NK-92 (cell line): ENCODE data around the gene RANBP10.

Experiments used
- DNase-seq: peaks from one replicate; lab custom pipeline; 2025; ENCODE audit not compliant: unreplicated experiment; lab: John Stamatoyannopoulos, UW

The RANBP10 gene

DNA sequence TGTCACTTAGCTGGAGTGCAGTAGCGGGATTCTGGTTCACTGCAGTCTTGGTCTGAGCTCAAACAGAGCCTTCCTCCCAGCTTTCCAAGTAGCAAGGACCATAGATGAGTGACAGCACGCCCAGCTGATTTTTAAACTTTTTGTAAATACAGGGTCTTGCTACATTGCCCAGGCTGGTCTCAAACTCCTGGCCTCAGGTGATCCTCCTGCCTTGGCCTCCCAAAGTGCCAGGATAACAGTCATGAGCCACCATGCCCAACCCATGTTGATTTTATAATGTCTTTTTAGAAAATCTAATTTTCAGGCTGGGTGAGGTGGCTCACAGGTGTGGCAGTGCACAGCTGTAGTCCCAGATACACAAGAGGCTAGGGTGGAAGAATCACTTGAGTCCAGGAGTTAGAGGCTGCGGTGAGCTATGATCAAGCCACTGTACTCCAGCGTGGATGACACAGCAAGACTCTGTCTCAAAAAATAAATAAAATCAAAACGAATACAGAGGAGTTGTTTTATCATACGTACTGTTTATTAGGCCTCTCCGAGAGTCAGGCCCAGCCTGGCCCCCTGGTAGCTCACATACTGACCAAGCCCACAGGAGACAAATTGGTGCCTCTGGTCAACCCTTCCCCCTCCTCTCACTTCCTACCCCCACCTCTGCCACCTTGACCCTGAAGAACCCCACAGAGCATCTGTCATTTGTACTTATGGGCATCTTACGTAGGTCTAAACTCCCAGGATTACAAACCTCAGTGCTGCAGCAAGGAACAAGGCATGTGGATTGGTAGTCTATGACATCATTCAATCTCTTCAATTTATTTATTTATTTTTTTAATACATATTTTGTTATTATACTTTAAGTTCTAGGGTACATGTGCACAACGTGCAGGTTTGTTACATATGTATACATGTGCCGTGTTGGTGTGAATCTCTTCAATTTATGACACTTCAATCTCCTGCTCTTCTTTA, 126.1 kb downstream of the RANBP10 start:
- DNase-seq, result no peak

DNA sequence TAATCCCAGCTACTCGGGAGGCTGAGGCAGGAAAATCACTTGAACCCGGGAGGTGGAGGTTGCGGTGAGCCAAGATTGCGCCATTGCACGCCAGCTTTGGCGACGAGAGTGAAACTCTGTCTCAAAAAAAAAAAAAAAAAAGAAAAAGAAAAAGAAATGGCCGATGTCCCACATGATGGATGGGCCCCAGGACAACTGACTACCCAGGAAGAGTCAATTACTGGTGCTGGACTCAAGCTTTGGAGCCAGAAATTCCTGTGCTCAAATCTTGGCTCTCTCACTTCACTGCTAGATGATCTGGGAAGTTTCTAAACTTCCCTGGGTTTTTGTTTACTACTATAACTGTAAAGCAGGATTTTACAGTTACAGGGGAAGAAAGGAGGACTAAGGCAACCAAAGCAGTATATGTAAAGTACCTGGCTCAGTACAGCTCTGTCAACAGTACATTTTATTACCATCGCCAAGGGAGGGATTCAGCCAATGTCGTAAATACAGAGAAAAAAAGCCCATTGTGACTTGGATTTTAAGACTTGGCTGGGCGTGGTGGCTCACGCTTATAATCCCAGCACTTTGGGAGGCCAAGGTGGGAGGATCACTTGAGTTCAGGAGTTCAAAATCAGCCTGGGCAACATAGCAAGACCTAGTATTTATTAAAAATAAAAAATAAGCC, 127.9 kb downstream of the RANBP10 start:
- DNase-seq, result no peak

DNA sequence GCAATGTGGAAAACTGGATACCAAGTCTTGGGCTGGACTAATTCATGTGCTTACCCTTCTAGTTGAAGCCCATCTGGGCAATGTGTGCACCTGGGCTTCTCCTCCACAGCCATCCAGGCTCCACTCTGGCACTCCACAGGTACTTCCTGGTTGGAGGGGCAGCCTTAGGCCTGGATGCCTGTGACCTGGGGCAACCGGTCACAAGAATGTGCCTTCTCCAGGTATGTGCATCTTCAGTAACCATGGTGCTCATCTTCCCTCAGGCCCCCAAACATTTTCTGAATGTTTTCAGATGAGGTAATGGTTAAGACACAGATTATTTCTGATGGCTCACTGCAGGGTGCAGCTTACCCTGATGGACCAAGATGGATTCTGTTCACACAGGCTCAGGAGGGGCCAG, 128.6 kb downstream of the RANBP10 start:
- DNase-seq, result no peak

DNA sequence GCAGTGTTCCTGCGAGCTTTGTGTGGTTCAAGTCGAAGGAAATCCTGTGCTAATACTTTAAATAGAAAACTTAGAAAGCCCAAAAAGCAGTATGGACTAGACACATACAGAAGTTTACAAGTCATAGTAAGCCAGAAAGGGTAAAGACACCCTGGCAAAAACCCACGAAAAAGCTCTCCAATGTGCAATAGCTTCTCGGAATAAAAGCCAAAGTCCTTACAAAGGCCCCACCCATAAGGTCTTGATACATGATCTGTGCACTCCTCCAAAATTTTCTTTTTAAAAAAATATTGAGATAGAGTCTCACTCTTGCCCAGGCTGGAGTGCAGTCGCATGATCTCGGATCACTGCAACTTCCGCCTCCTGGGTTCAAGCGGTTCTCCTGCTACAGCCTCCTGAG, 129.4 kb downstream of the RANBP10 start:
- no peak for DNase-seq

DNA sequence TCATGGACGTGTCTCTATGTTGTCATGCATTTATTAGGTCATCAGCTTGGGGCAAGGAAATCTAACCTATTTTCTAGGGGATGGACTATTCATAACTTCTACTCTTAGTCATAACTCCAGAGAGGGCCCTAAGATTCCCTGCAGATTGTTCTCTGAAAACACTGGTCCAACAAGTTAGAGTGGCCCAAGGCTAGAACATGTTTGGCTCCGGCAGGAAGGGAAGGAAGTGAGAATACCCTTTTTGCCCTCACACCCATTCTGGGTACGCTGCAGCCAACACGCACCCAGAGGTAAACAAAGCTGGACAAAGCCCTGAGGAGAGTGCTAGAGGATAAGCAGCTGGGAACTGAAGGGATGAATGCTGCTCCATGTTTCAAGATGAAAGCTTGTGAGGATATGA, 129.8 kb downstream of the RANBP10 start:
- DNase-seq, result no peak

DNA sequence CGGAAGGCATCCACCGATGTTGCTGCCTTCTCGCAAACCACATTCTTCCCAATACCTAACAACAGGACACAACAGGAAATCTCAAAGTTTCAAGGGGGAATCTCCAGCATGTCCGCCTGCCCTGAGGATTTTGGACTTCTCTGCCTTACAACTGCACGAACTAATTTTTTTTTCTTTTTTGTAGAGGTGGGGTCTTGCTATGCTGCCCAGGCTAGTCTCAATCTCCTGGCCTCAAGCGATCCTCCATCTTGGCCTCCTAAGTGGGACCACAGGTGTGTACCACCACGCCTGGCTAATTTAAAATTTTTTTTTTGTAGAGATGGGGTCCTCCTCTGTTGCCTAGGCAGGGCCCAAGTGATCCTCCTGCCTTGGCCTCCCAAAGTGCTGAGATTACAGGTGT, 130.4 kb downstream of the RANBP10 start:
- DNase-seq, result no peak

DNA sequence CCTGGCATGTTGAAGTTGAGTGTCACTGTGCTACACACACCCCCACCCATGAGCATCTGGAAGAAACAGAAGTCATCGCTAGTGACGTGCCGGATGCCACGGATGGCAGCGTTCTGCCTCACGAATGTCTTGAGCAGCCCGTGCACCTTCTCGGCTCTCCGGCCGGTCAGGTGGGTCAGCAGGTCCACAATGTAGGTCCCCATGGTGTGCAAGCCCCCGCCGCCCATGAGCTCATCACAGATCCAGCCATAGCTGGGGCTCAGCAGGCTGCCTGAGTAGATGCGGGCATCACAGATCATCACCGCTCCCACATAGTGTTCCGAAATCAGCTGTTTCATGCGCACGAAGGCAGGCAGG, 130.8 kb downstream of the RANBP10 start:
- DNase-seq, result no peak

DNA sequence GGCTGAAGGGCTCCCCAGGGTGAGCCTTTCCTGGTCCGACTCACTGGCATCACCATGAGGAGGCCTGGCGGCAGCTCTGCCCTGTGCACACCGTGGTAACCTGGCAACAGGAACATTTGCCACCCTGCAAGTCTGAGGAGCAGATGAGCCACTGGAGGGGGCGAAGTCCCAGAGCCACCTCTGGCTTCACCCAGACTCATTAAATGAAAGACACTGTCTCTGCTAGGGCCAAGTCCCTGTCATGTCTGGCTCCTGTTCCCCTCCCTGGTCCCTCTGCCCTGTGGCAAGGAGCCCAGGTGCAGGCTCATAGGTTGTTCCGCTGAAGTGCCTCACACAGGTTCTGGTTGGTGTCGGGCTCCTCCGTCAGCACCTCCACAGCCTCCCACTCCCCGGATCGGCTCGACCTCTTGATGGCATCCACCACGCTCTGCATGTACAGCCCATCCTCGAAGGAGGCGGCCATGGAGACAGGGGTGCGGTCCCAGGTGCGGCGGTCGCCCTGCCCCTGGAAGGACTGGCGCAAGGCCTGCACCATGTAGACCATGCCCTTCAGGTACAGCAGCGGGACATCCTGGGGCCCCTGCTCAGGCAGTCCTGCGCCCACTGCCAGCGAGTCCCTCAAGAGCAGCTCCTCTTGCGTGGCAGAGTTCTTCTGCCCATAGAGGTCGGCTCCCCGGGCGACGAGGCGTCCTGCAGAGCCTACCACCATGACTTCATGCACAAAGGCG, 131.3 kb downstream of the RANBP10 start:
- DNase-seq, result no peak

DNA sequence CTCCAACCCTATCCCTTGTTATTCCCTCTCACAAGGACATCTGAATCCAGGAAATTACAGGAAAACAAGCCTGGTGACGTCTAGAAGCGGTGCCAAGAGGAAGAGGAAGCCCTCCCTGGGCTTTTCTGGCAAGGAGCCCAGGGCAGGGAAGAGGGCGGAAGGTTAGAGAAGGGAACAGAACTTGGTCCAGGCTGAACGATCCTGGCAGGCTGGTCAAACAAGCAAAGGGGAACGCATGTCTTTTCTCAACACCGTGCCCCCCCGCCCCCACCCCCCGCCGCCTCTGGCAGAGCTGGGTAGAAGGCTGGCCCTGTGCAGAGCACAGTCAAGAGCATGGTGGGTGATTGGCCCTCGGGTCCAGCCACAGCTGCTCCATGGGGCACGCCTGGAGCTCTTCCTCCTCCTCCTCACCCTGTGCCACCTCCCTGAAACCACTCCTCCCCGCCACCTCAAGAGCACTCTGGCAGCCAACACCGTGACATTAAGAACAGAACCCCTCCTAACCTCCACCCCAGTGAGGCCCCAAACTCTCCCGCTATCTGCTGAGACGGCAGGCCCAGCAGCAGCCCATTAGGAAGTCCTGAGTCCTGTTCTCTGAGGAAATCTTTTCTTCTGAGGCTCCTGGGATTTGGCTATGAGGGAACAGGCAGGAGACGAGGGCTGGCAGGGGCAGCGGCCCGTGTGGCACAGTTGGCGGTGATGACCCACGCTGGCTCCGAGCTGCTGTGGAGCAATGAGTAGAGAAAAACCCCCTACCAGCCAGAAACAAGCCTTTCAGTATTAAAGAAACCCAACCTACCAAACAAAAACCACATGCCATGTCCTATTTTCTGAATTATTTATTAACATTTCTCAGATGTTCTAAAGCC, 132.4 kb downstream of the RANBP10 start:
- DNase-seq, result no peak
